ENCODE measurements around the gene OPN4.

OPN4 gene

GRCh38 chr10:86653987-86654386, 360 bp upstream of the OPN4 start:
- Histone ChIP-seq H3K36me3 (ENCODE audit: low read length) (no peaks in the 10 kb centered on the region), H2AFZ (ENCODE audit: low read depth, low read length, severe bottlenecking) (no peak overlapping the region)

GRCh38 chr10:86655173-86655540, 810 bp downstream of the OPN4 start:
- Histone ChIP-seq H3K79me2 (ENCODE audit: insufficient read depth, low read length) (no peaks in the 10 kb centered on the region), H3K4me3 (ENCODE audit: insufficient read depth, low read length, poor library complexity, severe bottlenecking) (no peak overlapping the region), H3K36me3 (ENCODE audit: low read length) (no peaks in the 10 kb centered on the region), H3K27me3 (ENCODE audit: low read length) (no peaks in the 10 kb centered on the region), H3F3A (ENCODE audit: insufficient read depth) (no peaks in the 10 kb centered on the region), H4K20me1 (ENCODE audit: low read depth, low read length) (no peaks in the 10 kb centered on the region), H3K9me3 (ENCODE audit: insufficient read depth, low read length) (no peaks in the 10 kb centered on the region), H3K4me2 (ENCODE audit: low read depth, low read length, poor library complexity, severe bottlenecking) (no peak overlapping the region), H2AFZ (ENCODE audit: low read depth, low read length, severe bottlenecking) (no peak overlapping the region), H3K27ac (ENCODE audit: low read depth, low read length) (no peak overlapping the region), H3K9ac (ENCODE audit: low read length) (no peak overlapping the region), H3K9me2 (replicated peaks; ENCODE audit: insufficient read depth, low read length) (no peaks in the 10 kb centered on the region)
- no peak for TF ChIP-seq EZH2phosphoT487 (conservative IDR thresholded peaks at IDR 0.05; ENCODE audit: low read length)
- no peak for TF ChIP-seq CTCF (IDR thresholded peaks at IDR 0.05; ENCODE audit: insufficient read depth, low read length, poor library complexity, severe bottlenecking)

More at GRCh38 chr10:86653987-86654386, 360 bp upstream of the OPN4 start:
- Histone ChIP-seq H3K27ac (ENCODE audit: low read depth, low read length) (no peak overlapping the region), H4K20me1 (ENCODE audit: low read depth, low read length) (no peaks in the 10 kb centered on the region), H3K27me3 (ENCODE audit: low read length) (no peaks in the 10 kb centered on the region), H3K9me2 (replicated peaks; ENCODE audit: insufficient read depth, low read length) (no peaks in the 10 kb centered on the region), H3K4me2 (ENCODE audit: low read depth, low read length, poor library complexity, severe bottlenecking) (no peak overlapping the region), H3F3A (ENCODE audit: insufficient read depth) (no peaks in the 10 kb centered on the region), H3K9me3 (ENCODE audit: insufficient read depth, low read length) (no peaks in the 10 kb centered on the region), H3K4me3 (ENCODE audit: insufficient read depth, low read length, poor library complexity, severe bottlenecking) (no peak overlapping the region), H3K79me2 (ENCODE audit: insufficient read depth, low read length) (no peaks in the 10 kb centered on the region), H3K9ac (ENCODE audit: low read length) (no peak overlapping the region)
- TF ChIP-seq CTCF (IDR thresholded peaks at IDR 0.05; ENCODE audit: insufficient read depth, low read length, poor library complexity, severe bottlenecking) (no peak), EZH2phosphoT487 (conservative IDR thresholded peaks at IDR 0.05; ENCODE audit: low read length) (no peak)

GRCh38 chr10:86655596-86655995, 1.2 kb downstream of the OPN4 start:
- H3F3A ChIP-seq (ENCODE audit: insufficient read depth) = no peaks in the 10 kb centered on the region
- H2AFZ ChIP-seq (ENCODE audit: low read depth, low read length, severe bottlenecking) = no peak overlapping the region
- H3K9ac ChIP-seq (ENCODE audit: low read length) = no peak overlapping the region
- TF ChIP-seq CTCF (IDR thresholded peaks at IDR 0.05; ENCODE audit: insufficient read depth, low read length, poor library complexity, severe bottlenecking) (no peak), EZH2phosphoT487 (conservative IDR thresholded peaks at IDR 0.05; ENCODE audit: low read length) (no peak)
- H4K20me1 ChIP-seq (ENCODE audit: low read depth, low read length) = no peaks in the 10 kb centered on the region
- no peak overlapping the region for H3K27ac ChIP-seq (ENCODE audit: low read depth, low read length)
- no peak overlapping the region for H3K4me2 ChIP-seq (ENCODE audit: low read depth, low read length, poor library complexity, severe bottlenecking)
- no peaks in the 10 kb centered on the region for H3K27me3 ChIP-seq (ENCODE audit: low read length)
- H3K36me3 ChIP-seq (ENCODE audit: low read length) = no peaks in the 10 kb centered on the region
- no peaks in the 10 kb centered on the region for H3K79me2 ChIP-seq (ENCODE audit: insufficient read depth, low read length)
- no peaks in the 10 kb centered on the region for H3K9me2 ChIP-seq (replicated peaks; ENCODE audit: insufficient read depth, low read length)
- no peaks in the 10 kb centered on the region for H3K9me3 ChIP-seq (ENCODE audit: insufficient read depth, low read length)
- no peak overlapping the region for H3K4me3 ChIP-seq (ENCODE audit: insufficient read depth, low read length, poor library complexity, severe bottlenecking)

- TF ChIP-seq CTCF (IDR thresholded peaks at IDR 0.05; ENCODE audit: insufficient read depth, low read length, poor library complexity, severe bottlenecking) (no peak), EZH2phosphoT487 (conservative IDR thresholded peaks at IDR 0.05; ENCODE audit: low read length) (no peak)
- no peaks in the 10 kb centered on the region for H4K20me1 ChIP-seq (ENCODE audit: low read depth, low read length)
- H3K9me3 ChIP-seq (ENCODE audit: insufficient read depth, low read length) = no peaks in the 10 kb centered on the region
- no peak overlapping the region for H3K27ac ChIP-seq (ENCODE audit: low read depth, low read length)
- H2AFZ ChIP-seq (ENCODE audit: low read depth, low read length, severe bottlenecking) = no peak overlapping the region
- H3K27me3 ChIP-seq (ENCODE audit: low read length) = no peaks in the 10 kb centered on the region
- H3K9ac ChIP-seq (ENCODE audit: low read length) = no peak overlapping the region
- no peaks in the 10 kb centered on the region for H3K9me2 ChIP-seq (replicated peaks; ENCODE audit: insufficient read depth, low read length)
- no peaks in the 10 kb centered on the region for H3F3A ChIP-seq (ENCODE audit: insufficient read depth)
- no peak overlapping the region for H3K4me3 ChIP-seq (ENCODE audit: insufficient read depth, low read length, poor library complexity, severe bottlenecking)
- no peaks in the 10 kb centered on the region for H3K79me2 ChIP-seq (ENCODE audit: insufficient read depth, low read length)
- no peak overlapping the region for H3K4me2 ChIP-seq (ENCODE audit: low read depth, low read length, poor library complexity, severe bottlenecking)
- no peaks in the 10 kb centered on the region for H3K36me3 ChIP-seq (ENCODE audit: low read length)
Observed at GRCh38 chr10:86657011-86657395, 2.7 kb downstream of the OPN4 start.
